Measurements from ENCODE around the gene TRAK1. TPM values are rescaled to one million over a fixed set of nuclear protein-coding genes. Genes with fewer than 3 reads are reported as not detected.

Gene TRAK1
- total and polyA plus RNA-seq, 2 of the 4 experiments (the other 2 are of a cell fraction) = 25.6 to 28.1 TPM

- POLR2A ChIA-PET (ENCODE audit: unreplicated experiment) = no interaction called here
- 40% methylated on average over 1 of the region's 4 CpGs; no CpG with 5 or more reads in 1 of the 2 experiments for WGBS, 2 experiments (ENCODE audit: extremely low coverage in 2 of 2, insufficient read length in 1 of 2)
- ATAC-seq (ENCODE audit: low read depth) = no peak
Measured at GRCh38 chr3:42094691-42095391, 3.7 kb downstream of the TRAK1 start.

More at GRCh38 chr3:42094691-42095391, 3.7 kb downstream of the TRAK1 start:
- peaks cover 16% of the 10 kb centered on the region for H3K4me1 ChIP-seq (ENCODE audit: control insufficient read depth, insufficient read depth, low read length)
- no peak overlapping the region for H3K27ac ChIP-seq (ENCODE audit: insufficient read depth, low read length)
- H4K20me1 ChIP-seq (ENCODE audit: insufficient read depth, low read length) = no peaks in the 10 kb centered on the region
- no peak overlapping the region for H2BK20ac ChIP-seq (ENCODE audit: low read depth, low read length)
- H3K56ac ChIP-seq (ENCODE audit: extremely low read depth, insufficient read depth, low read length) = no peak overlapping the region
- no peak overlapping the region for H2AK9ac ChIP-seq (replicated peaks; ENCODE audit: low read depth, low read length, poor library complexity)
- H3K18ac ChIP-seq (ENCODE audit: low read depth, low read length) = no peak overlapping the region
- H2BK15ac ChIP-seq (ENCODE audit: low read depth, low read length) = no peak overlapping the region
- H2BK120ac ChIP-seq (ENCODE audit: low read depth, low read length) = no peak overlapping the region
- no peak for TF ChIP-seq USF2 (IDR thresholded peaks at IDR 0.05; ENCODE audit: low read depth, low read length)
- no peak for TF ChIP-seq RAD21 (IDR thresholded peaks at IDR 0.05; ENCODE audit: low read length)
- no peak for TF ChIP-seq POLR2A (IDR thresholded peaks at IDR 0.05; ENCODE audit: low read depth, low read length)
- no peak for TF ChIP-seq NFE2L2 (IDR thresholded peaks at IDR 0.05; ENCODE audit: low read depth, low read length)
- TF ChIP-seq FOS (IDR thresholded peaks at IDR 0.05; ENCODE audit: low read depth, low read length) = no peak
- no peak for TF ChIP-seq CHD1 (IDR thresholded peaks at IDR 0.05; ENCODE audit: low read depth, low read length)
- no peak for TF ChIP-seq CTCF (conservative IDR thresholded peaks at IDR 0.05; ENCODE audit: low read depth, low read length)
- no peak for TF ChIP-seq MAZ (IDR thresholded peaks at IDR 0.05; ENCODE audit: borderline replicate concordance, low read depth, low read length)
- no peak for TF ChIP-seq MAFK (IDR thresholded peaks at IDR 0.05; ENCODE audit: low read depth, low read length)
- no peak for TF ChIP-seq ELK1 (IDR thresholded peaks at IDR 0.05; ENCODE audit: borderline replicate concordance, low read depth, low read length)
- no peak for TF ChIP-seq SMC3 (IDR thresholded peaks at IDR 0.05; ENCODE audit: low read depth, low read length)
- TF ChIP-seq MXI1 (IDR thresholded peaks at IDR 0.05; ENCODE audit: borderline replicate concordance, low read depth, low read length) = no peak
- peaks cover 10 to 61% of the 10 kb centered on the region in 2 experiments for H3K79me1 ChIP-seq (ENCODE audit: low read depth in 1 of 2, low read length in 2 of 2)
- no peak overlapping the region for H3K23ac ChIP-seq (ENCODE audit: low read depth, low read length)
- H3K4me3 ChIP-seq (ENCODE audit: insufficient read depth, low read depth, low read length) = no peak overlapping the region
- 0 out of 2 replicates have a peak, but pooled peaks cover 2% of the 10 kb centered on the region for H3K36me3 ChIP-seq (ENCODE audit: control insufficient read depth, insufficient read depth, low read length)
- H4K91ac ChIP-seq (ENCODE audit: insufficient read depth, low read depth, low read length) = no peak overlapping the region
- H3K9me1 ChIP-seq (ENCODE audit: insufficient read depth, low read length) = peaks cover 4% of the 10 kb centered on the region; the same call in 1 of the 2 replicates
- in situ Hi-C loops (cut with MboI; ENCODE audit: low sequenced_read_pairs) = loop anchor here (5.0 kb wide), 1 partner anchor 83 kb away; no protein-coding TSS in a partner anchor
- H3K14ac ChIP-seq (replicated peaks; ENCODE audit: low read depth, low read length) = no peak overlapping the region
- no peak overlapping the region; the same call in 1 of the 2 replicates for H2AK5ac ChIP-seq (ENCODE audit: low read depth, low read length)
- H2AFZ ChIP-seq (replicated peaks; ENCODE audit: low read length, poor library complexity) = no peak overlapping the region
- no peak for DNase-seq
- intact Hi-C loops (cut with micrococcal nuclease) = loop anchor here (5.0 kb wide), 2 partner anchors 63 to 562 kb away; no protein-coding TSS in a partner anchor
- H3K9ac ChIP-seq (ENCODE audit: low read depth, low read length) = no peak overlapping the region
- H3K9me3 ChIP-seq (ENCODE audit: control insufficient read depth, insufficient read depth, low read length) = peaks cover 3% of the 10 kb centered on the region; the same call in 1 of the 2 replicates
- H3K4ac ChIP-seq (ENCODE audit: low read depth, low read length) = no peak overlapping the region
- dilution Hi-C loops (cut with HindIII; ENCODE audit: low sequenced_read_pairs, unreplicated experiment) = no loop called here
- no peak overlapping the region for H4K8ac ChIP-seq (ENCODE audit: low read depth in 2 of 2, low read length in 2 of 2)
- no peaks in the 10 kb centered on the region for H3K27me3 ChIP-seq (ENCODE audit: control insufficient read depth, insufficient read depth, low read length)
- H2BK5ac ChIP-seq (ENCODE audit: low read depth, low read length, poor library complexity, severe bottlenecking) = no peak overlapping the region
- no peak overlapping the region for H3K4me2 ChIP-seq (ENCODE audit: low read depth, low read length)
- CTCF ChIA-PET = no interaction called here
- H4K5ac ChIP-seq (ENCODE audit: low read depth, low read length) = no peak overlapping the region
- BruUV-seq (replicated peaks) = no TSS peak
